ENCODE measurements around the gene RGS6.

GRCh38 chr14:72598306-72598705, 666.1 kb downstream of the RGS6 start:
- TF ChIP-seq POLR2A (IDR thresholded peaks at IDR 0.05; ENCODE audit: low read depth, low read length) = no peak
- TF ChIP-seq CTCF (conservative IDR thresholded peaks at IDR 0.05; ENCODE audit: low read depth, low read length) = no peak
